ENCODE results near the gene PDE8A. TPM values are rescaled to one million over a fixed set of nuclear protein-coding genes. Genes with fewer than 3 reads are reported as not detected.

PDE8A gene
- total and polyA plus RNA-seq, 2 experiments from 2014 or later, result 5.6 to 7.5 TPM

DNA sequence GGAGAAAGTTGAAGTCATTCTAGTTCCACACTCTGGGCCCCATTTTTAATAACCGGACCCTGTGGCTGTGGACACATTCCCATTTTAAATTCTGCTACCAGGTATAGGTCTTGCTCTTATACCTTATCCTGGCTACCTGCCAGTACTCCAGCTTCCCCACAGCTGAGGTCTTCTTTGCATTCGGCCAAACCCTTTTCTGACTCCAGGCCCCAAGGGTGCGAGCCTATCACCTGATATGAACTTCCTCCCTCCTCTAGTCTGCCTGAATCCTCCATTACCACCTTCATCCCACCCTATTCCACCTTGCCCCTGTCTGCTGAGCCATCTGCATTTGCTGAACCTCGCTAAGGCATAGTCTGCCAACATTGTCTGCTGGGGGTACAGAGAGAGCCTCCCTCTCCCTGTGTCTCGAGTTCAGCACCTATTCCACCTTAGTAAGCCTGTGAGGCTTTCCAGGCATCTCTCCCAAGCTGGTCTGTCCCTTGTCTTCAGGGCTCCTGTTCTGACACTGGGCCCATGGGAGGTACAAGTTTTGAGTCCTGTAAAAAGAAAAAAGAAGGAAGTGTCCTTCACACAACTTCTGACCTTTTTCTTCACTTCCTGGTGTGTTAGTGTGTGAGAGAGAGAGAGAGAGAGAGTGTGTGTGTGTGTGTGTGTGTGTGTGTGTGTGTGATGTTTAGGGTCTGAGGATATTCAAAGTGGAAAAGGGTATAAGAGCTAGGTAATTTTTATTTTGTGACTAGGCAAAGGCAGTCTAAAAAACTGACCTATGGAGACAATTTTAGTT is 27.0 kb downstream of the PDE8A start:
- H3K36me3 ChIP-seq (ENCODE audit: insufficient read depth), result no peaks in the 10 kb centered on the region
- H3K27ac Mint-ChIP-seq, result no peak overlapping the region; the same call in 1 of the 2 replicates
- no peaks in the 10 kb centered on the region for H3K27me3 Mint-ChIP-seq (ENCODE audit: insufficient read depth, low read depth, poor library complexity)
- no peaks in the 10 kb centered on the region for H3K9me3 Mint-ChIP-seq
- H3K27me3 ChIP-seq (ENCODE audit: insufficient read depth), result no peaks in the 10 kb centered on the region
- H3K4me3 Mint-ChIP-seq, result no peak overlapping the region
- TF ChIP-seq EZH2 (IDR thresholded peaks at IDR 0.05; ENCODE audit: low read depth, unreplicated experiment) (no peak), CREB1 (CRISPR knock-in tag; IDR thresholded peaks at IDR 0.05; ENCODE audit: low read depth) (no peak), STAT1 (IDR thresholded peaks at IDR 0.05; ENCODE audit: unreplicated experiment) (no peak), EZH2phosphoT487 (IDR thresholded peaks at IDR 0.05; ENCODE audit: unreplicated experiment) (no peak), NANOG (IDR thresholded peaks at IDR 0.05; ENCODE audit: borderline replicate concordance) (no peak), ZNF114 (CRISPR knock-in tag; IDR thresholded peaks at IDR 0.05) (no peak), POLR2AphosphoS5 (IDR thresholded peaks at IDR 0.05; ENCODE audit: low read depth) (no peak), ZNF331 (CRISPR knock-in tag; IDR thresholded peaks at IDR 0.05; ENCODE audit: low read depth) (no peak), JUNB (IDR thresholded peaks at IDR 0.05; ENCODE audit: unreplicated experiment) (no peak)
- TF ChIP-seq, protein P1, sequence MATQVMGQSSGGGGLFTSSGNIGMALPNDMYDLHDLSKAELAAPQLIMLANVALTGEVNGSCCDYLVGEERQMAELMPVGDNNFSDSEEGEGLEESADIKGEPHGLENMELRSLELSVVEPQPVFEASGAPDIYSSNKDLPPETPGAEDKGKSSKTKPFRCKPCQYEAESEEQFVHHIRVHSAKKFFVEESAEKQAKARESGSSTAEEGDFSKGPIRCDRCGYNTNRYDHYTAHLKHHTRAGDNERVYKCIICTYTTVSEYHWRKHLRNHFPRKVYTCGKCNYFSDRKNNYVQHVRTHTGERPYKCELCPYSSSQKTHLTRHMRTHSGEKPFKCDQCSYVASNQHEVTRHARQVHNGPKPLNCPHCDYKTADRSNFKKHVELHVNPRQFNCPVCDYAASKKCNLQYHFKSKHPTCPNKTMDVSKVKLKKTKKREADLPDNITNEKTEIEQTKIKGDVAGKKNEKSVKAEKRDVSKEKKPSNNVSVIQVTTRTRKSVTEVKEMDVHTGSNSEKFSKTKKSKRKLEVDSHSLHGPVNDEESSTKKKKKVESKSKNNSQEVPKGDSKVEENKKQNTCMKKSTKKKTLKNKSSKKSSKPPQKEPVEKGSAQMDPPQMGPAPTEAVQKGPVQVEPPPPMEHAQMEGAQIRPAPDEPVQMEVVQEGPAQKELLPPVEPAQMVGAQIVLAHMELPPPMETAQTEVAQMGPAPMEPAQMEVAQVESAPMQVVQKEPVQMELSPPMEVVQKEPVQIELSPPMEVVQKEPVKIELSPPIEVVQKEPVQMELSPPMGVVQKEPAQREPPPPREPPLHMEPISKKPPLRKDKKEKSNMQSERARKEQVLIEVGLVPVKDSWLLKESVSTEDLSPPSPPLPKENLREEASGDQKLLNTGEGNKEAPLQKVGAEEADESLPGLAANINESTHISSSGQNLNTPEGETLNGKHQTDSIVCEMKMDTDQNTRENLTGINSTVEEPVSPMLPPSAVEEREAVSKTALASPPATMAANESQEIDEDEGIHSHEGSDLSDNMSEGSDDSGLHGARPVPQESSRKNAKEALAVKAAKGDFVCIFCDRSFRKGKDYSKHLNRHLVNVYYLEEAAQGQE (IDR thresholded peaks at IDR 0.05; ENCODE audit: unreplicated experiment), result no peak
- TF ChIP-seq, protein P2, sequence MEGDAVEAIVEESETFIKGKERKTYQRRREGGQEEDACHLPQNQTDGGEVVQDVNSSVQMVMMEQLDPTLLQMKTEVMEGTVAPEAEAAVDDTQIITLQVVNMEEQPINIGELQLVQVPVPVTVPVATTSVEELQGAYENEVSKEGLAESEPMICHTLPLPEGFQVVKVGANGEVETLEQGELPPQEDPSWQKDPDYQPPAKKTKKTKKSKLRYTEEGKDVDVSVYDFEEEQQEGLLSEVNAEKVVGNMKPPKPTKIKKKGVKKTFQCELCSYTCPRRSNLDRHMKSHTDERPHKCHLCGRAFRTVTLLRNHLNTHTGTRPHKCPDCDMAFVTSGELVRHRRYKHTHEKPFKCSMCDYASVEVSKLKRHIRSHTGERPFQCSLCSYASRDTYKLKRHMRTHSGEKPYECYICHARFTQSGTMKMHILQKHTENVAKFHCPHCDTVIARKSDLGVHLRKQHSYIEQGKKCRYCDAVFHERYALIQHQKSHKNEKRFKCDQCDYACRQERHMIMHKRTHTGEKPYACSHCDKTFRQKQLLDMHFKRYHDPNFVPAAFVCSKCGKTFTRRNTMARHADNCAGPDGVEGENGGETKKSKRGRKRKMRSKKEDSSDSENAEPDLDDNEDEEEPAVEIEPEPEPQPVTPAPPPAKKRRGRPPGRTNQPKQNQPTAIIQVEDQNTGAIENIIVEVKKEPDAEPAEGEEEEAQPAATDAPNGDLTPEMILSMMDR (conservative IDR thresholded peaks at IDR 0.05; ENCODE audit: low read depth in 2 of 2), result no peak
- TF ChIP-seq, protein P3, sequence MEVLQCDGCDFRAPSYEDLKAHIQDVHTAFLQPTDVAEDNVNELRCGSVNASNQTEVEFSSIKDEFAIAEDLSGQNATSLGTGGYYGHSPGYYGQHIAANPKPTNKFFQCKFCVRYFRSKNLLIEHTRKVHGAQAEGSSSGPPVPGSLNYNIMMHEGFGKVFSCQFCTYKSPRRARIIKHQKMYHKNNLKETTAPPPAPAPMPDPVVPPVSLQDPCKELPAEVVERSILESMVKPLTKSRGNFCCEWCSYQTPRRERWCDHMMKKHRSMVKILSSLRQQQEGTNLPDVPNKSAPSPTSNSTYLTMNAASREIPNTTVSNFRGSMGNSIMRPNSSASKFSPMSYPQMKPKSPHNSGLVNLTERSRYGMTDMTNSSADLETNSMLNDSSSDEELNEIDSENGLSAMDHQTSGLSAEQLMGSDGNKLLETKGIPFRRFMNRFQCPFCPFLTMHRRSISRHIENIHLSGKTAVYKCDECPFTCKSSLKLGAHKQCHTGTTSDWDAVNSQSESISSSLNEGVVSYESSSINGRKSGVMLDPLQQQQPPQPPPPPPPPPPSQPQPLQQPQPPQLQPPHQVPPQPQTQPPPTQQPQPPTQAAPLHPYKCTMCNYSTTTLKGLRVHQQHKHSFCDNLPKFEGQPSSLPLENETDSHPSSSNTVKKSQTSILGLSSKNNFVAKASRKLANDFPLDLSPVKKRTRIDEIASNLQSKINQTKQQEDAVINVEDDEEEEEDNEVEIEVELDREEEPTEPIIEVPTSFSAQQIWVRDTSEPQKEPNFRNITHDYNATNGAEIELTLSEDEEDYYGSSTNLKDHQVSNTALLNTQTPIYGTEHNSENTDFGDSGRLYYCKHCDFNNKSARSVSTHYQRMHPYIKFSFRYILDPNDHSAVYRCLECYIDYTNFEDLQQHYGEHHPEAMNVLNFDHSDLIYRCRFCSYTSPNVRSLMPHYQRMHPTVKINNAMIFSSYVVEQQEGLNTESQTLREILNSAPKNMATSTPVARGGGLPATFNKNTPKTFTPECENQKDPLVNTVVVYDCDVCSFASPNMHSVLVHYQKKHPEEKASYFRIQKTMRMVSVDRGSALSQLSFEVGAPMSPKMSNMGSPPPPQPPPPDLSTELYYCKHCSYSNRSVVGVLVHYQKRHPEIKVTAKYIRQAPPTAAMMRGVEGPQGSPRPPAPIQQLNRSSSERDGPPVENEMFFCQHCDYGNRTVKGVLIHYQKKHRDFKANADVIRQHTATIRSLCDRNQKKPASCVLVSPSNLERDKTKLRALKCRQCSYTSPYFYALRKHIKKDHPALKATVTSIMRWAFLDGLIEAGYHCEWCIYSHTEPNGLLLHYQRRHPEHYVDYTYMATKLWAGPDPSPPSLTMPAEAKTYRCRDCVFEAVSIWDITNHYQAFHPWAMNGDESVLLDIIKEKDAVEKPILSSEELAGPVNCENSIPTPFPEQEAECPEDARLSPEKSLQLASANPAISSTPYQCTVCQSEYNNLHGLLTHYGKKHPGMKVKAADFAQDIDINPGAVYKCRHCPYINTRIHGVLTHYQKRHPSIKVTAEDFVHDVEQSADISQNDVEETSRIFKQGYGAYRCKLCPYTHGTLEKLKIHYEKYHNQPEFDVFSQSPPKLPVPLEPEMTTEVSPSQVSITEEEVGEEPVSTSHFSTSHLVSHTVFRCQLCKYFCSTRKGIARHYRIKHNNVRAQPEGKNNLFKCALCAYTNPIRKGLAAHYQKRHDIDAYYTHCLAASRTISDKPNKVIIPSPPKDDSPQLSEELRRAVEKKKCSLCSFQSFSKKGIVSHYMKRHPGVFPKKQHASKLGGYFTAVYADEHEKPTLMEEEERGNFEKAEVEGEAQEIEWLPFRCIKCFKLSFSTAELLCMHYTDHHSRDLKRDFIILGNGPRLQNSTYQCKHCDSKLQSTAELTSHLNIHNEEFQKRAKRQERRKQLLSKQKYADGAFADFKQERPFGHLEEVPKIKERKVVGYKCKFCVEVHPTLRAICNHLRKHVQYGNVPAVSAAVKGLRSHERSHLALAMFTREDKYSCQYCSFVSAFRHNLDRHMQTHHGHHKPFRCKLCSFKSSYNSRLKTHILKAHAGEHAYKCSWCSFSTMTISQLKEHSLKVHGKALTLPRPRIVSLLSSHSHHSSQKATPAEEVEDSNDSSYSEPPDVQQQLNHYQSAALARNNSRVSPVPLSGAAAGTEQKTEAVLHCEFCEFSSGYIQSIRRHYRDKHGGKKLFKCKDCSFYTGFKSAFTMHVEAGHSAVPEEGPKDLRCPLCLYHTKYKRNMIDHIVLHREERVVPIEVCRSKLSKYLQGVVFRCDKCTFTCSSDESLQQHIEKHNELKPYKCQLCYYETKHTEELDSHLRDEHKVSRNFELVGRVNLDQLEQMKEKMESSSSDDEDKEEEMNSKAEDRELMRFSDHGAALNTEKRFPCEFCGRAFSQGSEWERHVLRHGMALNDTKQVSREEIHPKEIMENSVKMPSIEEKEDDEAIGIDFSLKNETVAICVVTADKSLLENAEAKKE (CRISPR knock-in tag; IDR thresholded peaks at IDR 0.05), result no peak
- TF ChIP-seq, protein P4, sequence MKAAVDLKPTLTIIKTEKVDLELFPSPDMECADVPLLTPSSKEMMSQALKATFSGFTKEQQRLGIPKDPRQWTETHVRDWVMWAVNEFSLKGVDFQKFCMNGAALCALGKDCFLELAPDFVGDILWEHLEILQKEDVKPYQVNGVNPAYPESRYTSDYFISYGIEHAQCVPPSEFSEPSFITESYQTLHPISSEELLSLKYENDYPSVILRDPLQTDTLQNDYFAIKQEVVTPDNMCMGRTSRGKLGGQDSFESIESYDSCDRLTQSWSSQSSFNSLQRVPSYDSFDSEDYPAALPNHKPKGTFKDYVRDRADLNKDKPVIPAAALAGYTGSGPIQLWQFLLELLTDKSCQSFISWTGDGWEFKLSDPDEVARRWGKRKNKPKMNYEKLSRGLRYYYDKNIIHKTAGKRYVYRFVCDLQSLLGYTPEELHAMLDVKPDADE (IDR thresholded peaks at IDR 0.05), result no peak
- H3K27ac ChIP-seq (ENCODE audit: low read depth), result no peak overlapping the region
- H4K20me1 ChIP-seq (replicated peaks; ENCODE audit: insufficient read depth), result no peaks in the 10 kb centered on the region; the same call in 1 of the 2 replicates
- 0 out of 2 replicates have a peak, but pooled peaks cover 9% of the 10 kb centered on the region for H3K79me2 ChIP-seq (replicated peaks; ENCODE audit: insufficient read depth)
- H3K4me2 ChIP-seq, result no peak overlapping the region
- H3F3A ChIP-seq (replicated peaks; ENCODE audit: low read depth), result no peaks in the 10 kb centered on the region
- DNase-seq (ENCODE audit: low spot score), result no peak
- H3K4me1 Mint-ChIP-seq, result peaks cover 14% of the 10 kb centered on the region; the same call in 2 of the 3 replicates
- H3K4me1 ChIP-seq (ENCODE audit: insufficient read depth), result no peaks in the 10 kb centered on the region
- H2AFZ ChIP-seq, result no peak overlapping the region
- H3K9me2 ChIP-seq (ENCODE audit: insufficient read depth), result no peaks in the 10 kb centered on the region
- no peaks in the 10 kb centered on the region for H3K36me3 Mint-ChIP-seq (ENCODE audit: low read depth)
- H3K4me3 ChIP-seq, result no peak overlapping the region
- ATAC-seq, result no peak
